SK-N-SH treated with all-trans-retinoic acid at 6 μM for 48 hours (cell line): ENCODE results near the gene ABCC12.

Experiments used
- ARNTL ChIP-seq: fragments of 450-650 bp; formaldehyde crosslinking; IDR thresholded peaks from 2 replicates; pipeline ENCODE4 v1.5.0; 2020; ENCODE audit warnings: low read depth, mild to moderate bottlenecking, moderate library complexity, borderline replicate concordance
- ESRRG ChIP-seq: fragments of 250-450 bp; sonication (Bioruptor Pico); IDR thresholded peaks from 2 replicates; pipeline ENCODE4 v1.6.1; 2021; ENCODE audit warnings: mild to moderate bottlenecking
- GLIS3 ChIP-seq: fragments of 250-450 bp; sonication (Bioruptor Pico); IDR thresholded peaks from 2 replicates; pipeline ENCODE4 v1.5.0; 2020; ENCODE audit warnings: mild to moderate bottlenecking, moderate library complexity
- ISL1 ChIP-seq: fragments of 250-450 bp; sonication (Bioruptor Pico); IDR thresholded peaks from 2 replicates; pipeline ENCODE4 v2.1.2; 2022; ENCODE audit warnings: mild to moderate bottlenecking, moderate library complexity
- RARB ChIP-seq: fragments of 250-450 bp; sonication (Bioruptor Pico); IDR thresholded peaks from 2 replicates; pipeline ENCODE4 v1.8.0; 2021; ENCODE audit warnings: mild to moderate bottlenecking, moderate library complexity
- TCF4 ChIP-seq: fragments of 250-450 bp; sonication (Bioruptor Pico); IDR thresholded peaks from 2 replicates; pipeline ENCODE4 v1.8.0; 2021; ENCODE audit warnings: mild to moderate bottlenecking, moderate library complexity, borderline replicate concordance
- ZC3H10 ChIP-seq: fragments of 250-450 bp; sonication (Bioruptor Pico); IDR thresholded peaks from 2 replicates; pipeline ENCODE4 v1.5.1; 2021; ENCODE audit warnings: mild to moderate bottlenecking, moderate library complexity
- ZFP30 ChIP-seq: fragments of 450-650 bp; formaldehyde crosslinking; IDR thresholded peaks from 2 replicates; pipeline ENCODE4 v1.5.0; 2022; ENCODE audit warnings: mild to moderate bottlenecking, moderate library complexity
- TF ChIP-seq, protein P1 (sequence below): fragments of 250-450 bp; sonication (Bioruptor Pico); IDR thresholded peaks from 2 replicates; pipeline ENCODE4 v1.5.1; 2021; ENCODE audit warnings: mild to moderate bottlenecking, moderate library complexity
- TF ChIP-seq, protein P2 (sequence below): fragments of 250-450 bp; sonication (Bioruptor Pico); IDR thresholded peaks from 2 replicates; pipeline ENCODE4 v1.8.0; 2020; ENCODE audit warnings: mild to moderate bottlenecking, moderate library complexity, borderline replicate concordance

- TF ChIP-seq, protein P1, sequence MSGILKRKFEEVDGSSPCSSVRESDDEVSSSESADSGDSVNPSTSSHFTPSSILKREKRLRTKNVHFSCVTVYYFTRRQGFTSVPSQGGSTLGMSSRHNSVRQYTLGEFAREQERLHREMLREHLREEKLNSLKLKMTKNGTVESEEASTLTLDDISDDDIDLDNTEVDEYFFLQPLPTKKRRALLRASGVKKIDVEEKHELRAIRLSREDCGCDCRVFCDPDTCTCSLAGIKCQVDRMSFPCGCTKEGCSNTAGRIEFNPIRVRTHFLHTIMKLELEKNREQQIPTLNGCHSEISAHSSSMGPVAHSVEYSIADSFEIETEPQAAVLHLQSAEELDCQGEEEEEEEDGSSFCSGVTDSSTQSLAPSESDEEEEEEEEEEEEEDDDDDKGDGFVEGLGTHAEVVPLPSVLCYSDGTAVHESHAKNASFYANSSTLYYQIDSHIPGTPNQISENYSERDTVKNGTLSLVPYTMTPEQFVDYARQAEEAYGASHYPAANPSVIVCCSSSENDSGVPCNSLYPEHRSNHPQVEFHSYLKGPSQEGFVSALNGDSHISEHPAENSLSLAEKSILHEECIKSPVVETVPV (CRISPR knock-in tag), result no peak
- TF ChIP-seq ARNTL (CRISPR knock-in tag), result no peak
- TF ChIP-seq TCF4, result no peak
- no peak for TF ChIP-seq ZFP30
- no peak for TF ChIP-seq ZC3H10 (CRISPR knock-in tag)
- TF ChIP-seq, protein P2, sequence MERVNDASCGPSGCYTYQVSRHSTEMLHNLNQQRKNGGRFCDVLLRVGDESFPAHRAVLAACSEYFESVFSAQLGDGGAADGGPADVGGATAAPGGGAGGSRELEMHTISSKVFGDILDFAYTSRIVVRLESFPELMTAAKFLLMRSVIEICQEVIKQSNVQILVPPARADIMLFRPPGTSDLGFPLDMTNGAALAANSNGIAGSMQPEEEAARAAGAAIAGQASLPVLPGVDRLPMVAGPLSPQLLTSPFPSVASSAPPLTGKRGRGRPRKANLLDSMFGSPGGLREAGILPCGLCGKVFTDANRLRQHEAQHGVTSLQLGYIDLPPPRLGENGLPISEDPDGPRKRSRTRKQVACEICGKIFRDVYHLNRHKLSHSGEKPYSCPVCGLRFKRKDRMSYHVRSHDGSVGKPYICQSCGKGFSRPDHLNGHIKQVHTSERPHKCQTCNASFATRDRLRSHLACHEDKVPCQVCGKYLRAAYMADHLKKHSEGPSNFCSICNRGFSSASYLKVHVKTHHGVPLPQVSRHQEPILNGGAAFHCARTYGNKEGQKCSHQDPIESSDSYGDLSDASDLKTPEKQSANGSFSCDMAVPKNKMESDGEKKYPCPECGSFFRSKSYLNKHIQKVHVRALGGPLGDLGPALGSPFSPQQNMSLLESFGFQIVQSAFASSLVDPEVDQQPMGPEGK, result no peak
- TF ChIP-seq RARB, result no peak
- no peak for TF ChIP-seq ISL1 (CRISPR knock-in tag)
- no peak for TF ChIP-seq GLIS3 (CRISPR knock-in tag)
- no peak for TF ChIP-seq ESRRG (CRISPR knock-in tag)
Measured at GRCh38 chr16:48160575-48160974, 4.8 kb upstream of the ABCC12 start.
